Measurements from ENCODE around the gene KRT2.

- TF ChIP-seq REST (IDR thresholded peaks at IDR 0.05; ENCODE audit: low read depth) (no peak), RAD21 (IDR thresholded peaks at IDR 0.05; ENCODE audit: low read depth) (no peak), TAF1 (IDR thresholded peaks at IDR 0.05; ENCODE audit: low read depth) (no peak), CEBPB (IDR thresholded peaks at IDR 0.05) (no peak), EP300 (IDR thresholded peaks at IDR 0.05; ENCODE audit: borderline replicate concordance) (no peak), NFIC (IDR thresholded peaks at IDR 0.05) (no peak), YY1 (IDR thresholded peaks at IDR 0.05; ENCODE audit: low read depth) (no peak), TCF12 (IDR thresholded peaks at IDR 0.05; ENCODE audit: low read depth) (no peak), EGR1 (IDR thresholded peaks at IDR 0.05) (no peak)
Observed at GRCh38 chr12:52661668-52662067, 9.7 kb upstream of the KRT2 start.
